CD4-positive, alpha-beta T cell treated with Interleukin-4 for 4 hours (primary cell): ENCODE data around the gene LAMC3.
"Not testable (repeated sequence)": the region's sequence is repeated elsewhere in the genome, so short reads cannot be mapped to it uniquely, and the experiment has no call there.

Experiments
- DNase-seq: peaks from one replicate; pipeline ENCODE4 v3.0.0-alpha.2; 2020

The LAMC3 gene

DNA sequence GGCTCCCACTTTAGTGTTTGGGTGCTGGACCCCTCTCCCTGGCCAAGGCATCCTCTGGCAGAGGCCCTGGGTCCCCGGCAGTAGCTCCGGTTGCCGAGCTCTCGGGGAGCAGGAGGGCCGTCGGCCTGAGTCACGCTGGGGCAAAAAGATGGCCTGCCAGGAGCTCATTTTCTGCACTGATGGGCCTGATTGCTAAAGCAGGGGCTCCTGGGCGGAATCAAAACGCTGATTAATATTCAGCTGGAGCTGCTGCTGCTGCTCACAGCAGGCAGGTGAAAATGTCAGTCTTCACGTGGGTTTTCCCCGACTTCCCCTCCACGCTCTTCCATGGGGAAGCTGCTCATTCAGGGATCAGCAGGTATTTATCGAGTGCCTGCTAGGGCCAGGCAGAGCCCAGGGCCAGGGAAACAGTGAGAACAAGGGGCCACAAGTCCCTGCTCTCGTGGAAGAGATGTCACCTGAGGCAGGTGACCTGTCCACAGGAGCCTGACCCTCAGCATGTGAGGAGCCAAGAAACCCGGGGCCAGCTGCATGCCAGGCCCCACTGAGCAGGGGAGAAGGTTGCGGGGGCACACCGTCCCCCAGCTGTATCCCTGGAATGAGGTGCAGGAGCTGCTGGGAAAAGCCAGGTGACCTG is 22.1 kb downstream of the LAMC3 start:
- DNase-seq = no peak

DNA sequence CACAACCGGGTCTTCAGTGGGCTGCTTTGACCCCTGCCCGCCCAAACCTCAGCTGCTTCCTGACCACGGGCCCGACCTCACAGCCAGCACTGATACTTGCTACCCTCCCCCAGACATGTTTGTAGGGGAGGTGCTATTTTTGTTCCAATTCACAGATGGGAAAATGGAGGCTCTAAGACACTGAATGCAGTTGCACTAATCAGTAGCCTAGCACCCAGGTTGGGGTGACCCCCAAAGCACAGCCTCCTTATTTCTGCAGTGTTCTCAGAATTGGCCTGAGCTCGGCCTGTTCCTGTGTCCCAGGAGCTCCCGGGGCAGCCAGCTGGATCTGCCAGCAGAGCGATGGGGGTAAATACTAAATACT is 22.6 kb downstream of the LAMC3 start:
- DNase-seq = no peak

DNA sequence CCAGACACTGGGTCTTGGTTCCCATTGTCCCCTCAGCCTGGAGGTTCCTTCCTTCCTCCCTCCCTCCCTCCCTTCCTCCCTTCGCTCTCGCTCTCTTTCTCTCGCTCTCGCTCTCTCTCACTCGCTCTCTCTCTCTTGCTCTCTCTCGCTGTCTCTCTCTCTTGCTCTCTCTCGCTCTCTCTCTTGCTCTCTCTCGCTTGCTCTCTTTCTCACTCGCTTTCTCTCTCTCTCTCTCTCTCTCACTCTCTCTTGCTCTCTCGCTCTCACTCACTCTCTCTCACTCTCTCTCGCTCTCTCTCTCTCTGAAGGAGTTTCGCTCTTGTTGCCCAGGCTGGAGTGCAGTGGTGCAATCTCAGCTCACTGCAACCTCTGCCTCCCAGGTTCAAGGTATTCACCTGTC is 23.4 kb downstream of the LAMC3 start:
- no peak for DNase-seq

DNA sequence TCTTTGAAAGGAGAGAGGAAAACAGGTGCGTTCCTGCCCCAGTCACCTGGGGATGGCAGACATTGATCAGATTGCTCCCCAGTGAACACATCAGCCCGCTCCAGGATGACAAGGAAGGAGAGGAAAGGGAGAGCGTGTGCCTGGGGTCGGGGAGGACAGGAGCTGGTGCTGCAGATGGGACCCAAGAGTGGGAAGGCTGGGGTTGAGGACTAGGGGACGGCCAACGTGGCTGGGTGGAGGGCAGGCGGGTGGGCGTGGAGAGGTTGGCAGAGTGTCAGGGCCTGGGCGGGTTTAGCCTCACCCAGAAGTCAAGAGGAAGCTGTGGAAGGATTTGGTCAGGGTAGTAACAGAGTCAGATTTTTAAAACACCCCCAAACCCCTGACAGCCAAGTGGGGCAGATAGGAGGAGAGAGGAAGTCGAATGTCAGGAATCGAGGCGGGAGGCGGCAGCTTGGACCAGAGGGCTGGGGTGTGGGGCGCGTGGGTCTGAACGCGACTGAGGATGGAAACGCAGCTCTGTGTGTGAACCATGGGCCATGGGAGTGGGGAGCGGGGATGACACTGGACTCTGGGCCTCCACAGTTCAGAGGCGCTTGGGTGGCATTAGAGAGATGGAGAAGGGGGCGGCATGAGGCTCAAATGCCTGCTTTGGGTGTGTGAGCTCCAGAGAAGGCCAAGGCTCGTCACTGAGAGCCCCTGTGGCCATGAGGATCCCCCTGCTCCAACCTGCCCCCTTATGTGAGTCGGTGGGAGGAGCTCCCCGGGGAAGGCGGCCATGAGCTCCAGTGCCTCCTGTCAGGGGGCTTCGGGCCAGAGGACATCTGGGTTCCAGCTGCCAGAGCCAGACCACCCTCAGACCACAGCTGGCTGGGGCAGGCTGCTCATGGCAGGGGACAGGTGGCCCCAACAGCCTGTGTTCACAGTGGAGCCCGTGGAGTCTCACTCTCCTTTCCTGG is 24.6 kb downstream of the LAMC3 start:
- no peak for DNase-seq

DNA sequence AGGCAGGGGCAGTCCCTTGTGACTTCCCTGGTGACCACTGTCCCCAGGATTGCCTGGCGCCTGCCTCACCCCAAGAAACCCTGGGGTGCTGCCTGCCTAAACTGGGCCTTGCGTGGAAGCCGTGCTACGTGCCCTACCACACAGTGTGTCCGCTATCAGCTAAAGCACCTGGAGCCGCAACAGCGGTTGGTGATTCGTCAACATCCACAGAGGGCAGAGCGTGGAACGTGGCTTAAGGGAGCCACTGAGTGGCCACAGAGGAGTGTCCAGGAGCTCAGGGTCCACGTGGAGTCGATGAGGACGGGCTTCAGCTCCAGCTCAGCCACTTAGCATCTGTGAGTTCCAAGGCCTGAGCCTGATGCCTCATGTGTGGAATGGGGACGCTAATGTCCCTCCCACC is 25.3 kb downstream of the LAMC3 start:
- no peak for DNase-seq

DNA sequence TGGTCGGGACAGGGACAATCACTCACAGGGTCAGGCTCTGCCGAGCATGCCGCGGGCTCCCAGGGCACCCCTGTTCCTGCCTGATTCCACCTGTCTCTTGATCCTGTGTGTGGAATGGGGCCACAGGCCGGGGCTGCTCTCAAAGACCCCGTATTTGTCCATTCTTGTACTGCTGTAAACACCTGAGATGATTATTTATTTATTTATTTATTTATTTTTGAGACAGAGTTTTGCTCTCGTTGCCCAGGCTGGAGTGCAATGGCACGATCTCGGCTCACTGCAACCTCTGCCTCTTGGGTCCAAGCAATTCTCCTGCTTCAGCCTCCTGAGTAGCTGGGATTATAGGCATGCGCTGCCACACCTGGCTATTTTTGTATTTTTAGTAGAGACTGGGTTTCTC is 25.8 kb downstream of the LAMC3 start:
- DNase-seq = not testable (repeated sequence)

DNA sequence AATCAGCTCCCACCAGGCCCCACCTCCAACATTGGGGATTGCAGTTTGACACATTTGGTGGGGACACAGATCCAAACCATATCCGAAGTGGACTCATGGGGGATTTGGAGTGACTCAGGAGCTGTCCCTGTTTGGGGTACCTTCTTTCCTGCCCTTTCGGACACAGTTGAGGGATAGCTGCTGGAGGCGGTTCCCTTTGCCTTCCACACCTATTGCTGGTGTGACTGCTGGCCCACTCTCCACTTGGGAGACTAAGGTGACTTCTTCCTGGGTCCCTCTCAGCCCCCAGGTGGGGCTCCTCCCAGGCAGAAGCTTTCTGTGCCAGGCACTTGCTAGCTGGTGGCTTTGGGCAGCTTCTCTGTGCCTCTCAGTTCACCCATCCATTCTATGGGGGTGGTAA is 26.6 kb downstream of the LAMC3 start:
- no peak for DNase-seq

DNA sequence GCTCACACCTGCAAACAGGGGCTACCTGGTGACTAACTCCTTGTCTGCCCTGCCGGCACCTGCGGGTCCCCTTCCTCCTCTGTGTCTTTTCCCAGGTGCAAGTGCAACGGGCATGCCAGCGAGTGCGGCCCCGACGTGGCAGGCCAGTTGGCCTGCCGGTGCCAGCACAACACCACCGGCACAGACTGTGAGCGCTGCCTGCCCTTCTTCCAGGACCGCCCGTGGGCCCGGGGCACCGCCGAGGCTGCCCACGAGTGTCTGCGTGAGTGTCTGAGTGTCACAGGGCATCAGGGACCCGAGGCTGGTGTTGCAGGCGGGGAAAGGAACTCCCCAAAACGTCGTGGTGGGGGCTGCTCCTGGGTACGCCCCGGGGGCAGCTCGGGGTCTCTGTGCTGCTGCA is 27.1 kb downstream of the LAMC3 start:
- DNase-seq = no peak

DNA sequence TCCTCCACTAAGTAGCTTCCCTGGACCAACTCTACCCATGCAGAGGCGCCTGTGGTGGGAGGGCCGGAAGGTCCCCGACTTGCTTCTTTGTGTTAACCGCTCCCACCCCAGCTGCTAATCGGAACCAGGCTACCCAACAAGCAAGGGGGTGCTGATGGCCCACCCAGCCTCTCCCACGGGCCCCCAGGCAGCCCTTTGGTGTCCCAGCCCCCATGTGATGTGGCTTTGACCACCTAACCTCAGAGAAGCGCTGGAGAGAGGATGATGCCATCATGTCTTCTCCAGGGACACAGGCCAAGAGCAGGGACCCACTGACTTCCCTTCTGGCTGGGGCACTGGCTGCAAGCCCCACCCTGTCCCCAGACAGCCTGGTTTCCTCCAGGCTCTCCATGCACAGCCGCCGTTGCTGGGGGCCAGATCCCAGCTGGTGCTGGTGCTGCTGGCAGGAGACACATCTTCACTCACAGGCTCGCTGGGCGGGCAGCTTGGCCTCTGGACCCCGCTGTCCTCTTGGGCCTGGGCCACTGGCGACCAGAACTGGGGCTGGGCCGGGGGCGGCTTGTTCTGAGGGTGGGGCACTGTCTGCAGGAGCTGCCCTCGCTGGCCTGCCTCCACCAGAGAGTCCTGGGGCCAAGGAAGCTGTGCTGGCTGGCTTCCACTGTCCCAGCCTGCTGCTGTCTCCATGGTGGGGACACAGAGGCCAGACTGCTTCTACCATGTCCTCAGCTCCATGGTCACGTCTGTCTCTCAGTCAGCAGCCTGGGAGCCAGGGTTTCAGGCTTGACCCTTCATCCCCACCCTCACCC is 27.8 kb downstream of the LAMC3 start:
- no peak for DNase-seq

DNA sequence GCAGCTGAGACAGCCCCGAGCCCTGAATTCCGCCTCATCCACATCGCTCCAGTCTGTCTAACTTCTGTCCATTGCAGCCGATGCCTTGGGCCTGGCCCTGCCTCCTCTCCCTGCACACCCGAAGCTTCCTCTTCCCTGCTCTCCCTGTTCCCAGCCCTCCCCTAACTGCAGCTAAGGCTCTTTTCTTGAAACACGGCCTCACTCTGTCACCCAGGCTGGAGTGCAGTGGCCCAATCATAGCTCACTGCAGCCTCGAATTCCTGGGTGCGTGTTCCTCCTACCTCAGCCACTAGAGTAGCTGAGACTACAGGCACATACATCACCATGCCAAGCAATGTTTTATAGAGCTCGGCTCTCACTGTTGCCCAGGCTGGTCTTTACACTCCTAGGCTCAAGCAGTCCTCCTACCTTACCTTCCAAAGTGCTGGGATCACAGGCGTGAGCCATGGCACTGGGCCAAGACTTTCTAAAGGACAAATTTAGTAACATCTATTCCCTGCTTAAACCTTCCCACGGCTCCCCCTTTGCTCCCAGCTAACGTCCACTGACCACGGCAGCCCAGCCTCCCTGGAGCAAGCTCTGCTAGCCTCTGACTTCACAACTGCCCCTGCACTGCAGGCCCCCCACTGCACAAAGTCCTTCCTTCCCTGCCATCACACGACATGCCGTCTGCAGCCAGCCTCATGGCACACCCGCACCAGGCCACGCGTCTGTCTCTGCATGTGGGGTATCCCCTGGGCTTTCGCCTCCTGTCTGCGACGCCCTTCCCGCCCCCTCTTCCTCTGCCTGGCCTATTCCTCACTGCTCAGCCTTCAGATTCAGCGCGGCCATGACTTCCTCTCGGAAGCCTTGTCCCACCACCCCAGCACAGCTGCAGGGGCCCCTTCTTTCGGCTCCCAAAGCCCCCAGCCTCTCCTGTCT is 28.6 kb downstream of the LAMC3 start:
- no peak for DNase-seq

DNA sequence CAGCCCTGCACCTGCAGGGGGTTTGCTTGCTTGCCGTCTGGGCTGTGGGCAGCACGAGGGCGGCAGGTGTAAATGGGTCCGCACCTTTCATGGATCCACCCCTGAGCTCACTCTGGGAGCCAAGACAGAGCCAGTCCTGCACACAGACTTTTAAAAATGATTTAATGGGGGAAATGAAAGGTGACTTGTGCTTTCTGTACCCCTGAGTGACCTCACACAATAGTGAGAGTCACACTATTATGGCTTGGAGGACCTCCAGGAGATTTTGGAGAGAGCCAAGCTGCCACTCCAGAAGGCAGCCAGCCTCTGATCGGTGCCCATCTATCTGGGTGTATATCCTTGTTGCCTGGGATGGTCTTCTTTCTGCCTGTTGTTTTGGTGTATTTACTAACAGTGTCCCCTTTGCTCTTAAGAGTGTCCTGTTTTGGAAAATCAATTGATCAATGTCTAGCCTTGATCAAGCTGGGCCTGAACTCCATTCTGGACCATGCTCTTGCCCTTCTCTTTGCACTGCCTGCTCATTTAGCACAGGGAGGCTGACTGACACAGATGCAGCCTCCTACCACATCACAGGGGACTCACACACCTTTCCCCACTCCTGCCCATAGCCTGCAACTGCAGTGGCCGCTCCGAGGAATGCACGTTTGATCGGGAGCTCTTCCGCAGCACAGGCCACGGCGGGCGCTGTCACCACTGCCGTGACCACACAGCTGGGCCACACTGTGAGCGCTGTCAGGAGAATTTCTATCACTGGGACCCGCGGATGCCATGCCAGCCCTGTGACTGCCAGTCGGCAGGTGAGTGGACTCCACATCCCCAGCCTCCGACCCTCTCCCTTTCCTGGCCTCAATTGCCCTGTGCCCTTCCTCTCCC is 29.5 kb downstream of the LAMC3 start:
- no peak for DNase-seq

DNA sequence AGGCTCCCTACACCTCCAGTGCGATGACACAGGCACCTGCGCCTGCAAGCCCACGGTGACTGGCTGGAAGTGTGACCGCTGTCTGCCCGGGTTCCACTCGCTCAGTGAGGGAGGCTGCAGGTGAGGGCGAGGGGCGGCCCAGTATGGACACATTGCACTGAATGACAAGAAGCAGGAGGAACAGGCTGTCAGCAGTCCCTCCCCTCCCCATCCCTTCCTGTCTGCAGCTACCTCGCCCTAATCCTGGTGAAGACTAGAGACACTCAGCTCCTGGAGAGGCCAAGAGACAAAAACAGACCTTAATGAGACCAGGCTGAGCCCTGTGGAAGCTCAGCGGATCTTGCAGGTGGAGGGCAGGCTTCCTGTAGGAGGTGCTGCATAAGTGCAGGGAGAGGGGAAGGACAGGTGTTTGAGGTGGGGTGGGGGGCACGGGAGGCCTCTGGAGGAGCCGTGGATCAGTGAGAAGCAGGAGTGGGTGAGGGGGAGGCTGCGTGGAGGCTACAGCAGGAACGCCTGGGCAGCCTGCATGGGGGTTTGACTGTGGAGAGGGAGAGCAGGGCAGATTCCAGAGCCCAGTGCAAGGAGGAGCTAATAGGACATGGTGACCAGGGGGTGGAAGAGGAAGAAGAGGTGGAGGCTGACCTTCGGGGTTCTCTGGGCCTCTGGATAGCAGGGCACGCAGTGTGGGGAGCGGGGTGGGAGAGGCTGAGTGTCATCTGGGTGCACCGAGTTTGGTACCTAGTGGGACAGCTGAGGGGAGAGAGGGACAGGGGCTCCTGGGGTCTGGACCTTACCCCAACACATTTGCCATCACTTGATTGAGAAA is 30.4 kb downstream of the LAMC3 start:
- no peak for DNase-seq

DNA sequence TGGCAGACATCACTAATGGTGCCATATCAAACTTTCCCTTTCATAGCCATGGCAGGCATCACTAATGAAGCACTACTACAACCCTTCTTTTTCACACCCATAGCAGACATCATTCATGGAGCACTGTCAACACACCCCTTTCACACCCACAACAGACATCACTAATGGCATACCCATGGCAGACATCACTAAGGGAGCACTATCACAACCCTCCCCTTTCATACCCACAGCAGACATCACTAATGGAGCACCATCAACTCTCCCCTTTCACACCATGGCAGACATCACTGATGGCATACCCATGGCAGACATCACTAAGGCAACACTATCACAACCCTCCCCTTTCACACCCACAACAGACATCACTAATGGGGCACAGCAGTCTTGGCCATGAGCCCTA is 33.7 kb downstream of the LAMC3 start:
- no peak for DNase-seq

DNA sequence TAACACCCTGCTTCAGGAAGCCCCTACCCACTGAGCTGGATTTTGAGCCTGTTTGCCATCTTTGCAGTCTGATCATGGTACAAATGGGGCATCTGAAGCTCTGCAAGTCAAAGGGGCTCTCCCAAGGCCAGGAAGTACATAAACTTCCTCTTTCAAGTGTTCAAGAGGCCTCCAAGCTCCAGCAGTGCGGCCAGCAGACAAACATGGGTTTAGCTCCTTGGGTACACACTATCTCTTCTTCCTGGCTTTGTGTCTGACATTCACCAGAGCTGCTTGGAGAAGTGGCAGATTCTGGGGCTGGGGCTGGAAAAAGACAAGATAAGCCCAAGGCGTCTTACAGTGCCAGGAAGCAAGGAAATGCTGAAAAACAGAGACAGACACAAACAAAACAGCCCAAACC is 34.1 kb downstream of the LAMC3 start:
- DNase-seq = no peak

DNA sequence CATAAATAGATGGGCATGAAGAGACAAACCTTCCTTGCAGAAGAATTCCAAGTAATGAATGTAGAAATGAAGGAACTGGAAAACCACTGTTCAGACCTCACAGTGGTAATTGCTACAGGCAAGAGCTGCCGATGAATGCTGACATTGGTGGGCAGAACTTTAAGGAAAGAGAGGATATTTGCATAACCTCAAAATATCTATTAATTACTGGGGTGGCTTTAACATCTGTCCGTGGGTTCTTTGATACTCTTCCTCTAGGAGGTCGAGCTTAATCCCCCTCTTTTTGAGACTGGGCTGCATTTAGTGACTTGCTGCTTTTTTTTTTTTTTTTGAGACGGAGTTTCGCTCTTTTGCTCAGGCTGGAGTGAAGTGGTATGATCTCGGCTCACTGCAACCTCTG is 34.7 kb downstream of the LAMC3 start:
- no peak for DNase-seq

DNA sequence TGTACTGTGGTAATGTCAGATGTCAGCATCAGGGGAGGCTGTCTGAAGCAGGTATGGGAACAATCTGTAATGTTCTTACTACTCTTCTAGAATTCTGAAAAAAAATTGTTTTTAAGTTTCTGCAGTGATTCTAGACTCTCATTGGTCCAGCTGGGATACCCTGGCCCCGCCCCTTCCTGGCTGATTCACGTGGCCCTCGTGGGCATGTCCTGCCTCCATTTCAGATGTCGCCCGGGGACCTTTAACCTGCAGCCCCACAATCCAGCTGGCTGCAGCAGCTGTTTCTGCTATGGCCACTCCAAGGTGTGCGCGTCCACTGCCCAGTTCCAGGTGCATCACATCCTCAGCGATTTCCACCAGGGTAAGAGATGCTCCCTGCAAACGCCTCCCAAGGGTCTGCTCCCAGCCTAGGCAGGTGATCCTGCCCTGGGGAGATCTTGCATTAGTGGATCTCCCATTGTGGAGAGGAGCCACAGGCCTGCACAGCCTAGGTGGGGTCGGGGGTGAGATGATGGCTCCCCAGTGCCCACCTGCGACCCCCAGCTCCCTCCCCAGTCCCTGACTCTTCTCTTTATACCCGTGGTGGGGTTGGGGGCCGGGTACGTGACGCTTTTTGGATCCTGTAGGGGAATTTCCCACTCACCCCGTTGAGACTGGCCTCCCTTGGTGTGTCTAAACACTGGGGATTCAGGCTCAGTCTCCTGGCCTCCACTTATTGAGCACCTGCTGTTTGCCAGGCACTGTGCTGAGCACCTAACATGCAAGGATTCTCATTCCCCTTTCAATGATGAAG is 36.5 kb downstream of the LAMC3 start:
- DNase-seq = no peak

DNA sequence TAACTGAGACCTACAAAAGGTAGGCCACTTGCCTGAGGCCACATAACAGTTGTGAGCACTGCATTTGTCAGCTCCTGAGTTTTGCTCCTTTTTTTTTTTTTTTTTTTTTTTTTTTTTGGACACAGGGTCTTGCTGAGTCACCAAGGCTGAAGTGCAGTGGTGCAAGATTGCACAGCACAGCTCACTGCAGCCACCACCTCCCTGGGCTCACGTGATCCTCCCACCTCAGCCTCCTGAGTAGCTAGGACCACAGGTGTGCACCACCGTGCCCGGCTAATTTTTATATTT is 37.1 kb downstream of the LAMC3 start:
- no peak for DNase-seq

DNA sequence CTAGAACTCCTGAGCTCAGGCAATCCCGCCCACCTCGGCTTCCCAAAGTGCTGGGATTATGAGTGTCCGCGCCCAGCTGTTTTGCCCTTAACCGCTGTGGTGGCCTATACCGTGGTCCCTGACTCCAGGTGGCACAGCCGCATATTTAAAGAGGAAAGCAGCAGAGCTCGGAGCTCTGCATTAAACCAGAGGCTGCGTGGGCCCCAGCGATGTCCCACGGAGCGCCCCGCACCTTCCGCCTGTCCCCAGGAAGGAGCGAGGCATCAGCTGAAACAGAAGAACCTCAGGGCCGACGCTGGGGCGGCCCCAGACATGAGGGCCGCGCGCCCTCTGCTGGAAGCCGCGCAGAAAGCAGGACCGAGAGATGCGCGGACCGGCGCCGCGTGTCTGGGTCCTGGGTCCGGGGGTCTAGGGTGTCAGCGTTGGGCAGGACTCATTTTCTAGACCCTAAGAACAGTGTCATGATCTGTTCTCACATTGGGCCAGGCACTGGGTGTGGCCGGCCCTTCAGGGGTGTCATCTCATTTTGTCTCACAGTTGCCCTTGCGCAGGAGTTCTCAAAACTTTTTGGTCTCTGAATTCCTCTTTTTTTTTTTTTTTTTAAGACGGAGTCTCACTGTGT is 37.7 kb downstream of the LAMC3 start:
- peak; percentile 42 for DNase-seq

DNA sequence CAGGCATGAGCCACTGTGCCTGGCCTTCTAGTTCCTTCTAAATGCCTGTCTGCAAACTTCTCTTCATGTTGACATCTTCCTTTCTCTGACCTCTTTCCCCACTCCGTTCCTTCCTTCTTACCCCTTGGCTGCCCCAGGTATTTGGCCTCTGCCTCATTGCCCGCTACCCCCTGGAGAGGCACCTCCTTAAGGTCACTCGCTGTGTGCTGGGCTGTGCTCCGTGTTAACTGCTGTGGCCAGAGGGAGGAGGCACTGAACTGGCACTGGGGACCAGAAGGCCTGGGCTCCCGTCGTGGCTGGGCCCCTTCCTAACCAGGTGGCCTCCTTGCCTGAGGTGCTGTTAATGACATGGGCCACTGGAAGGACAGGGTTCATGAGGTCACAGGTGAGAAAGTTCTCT is 39.4 kb downstream of the LAMC3 start:
- no peak for DNase-seq

DNA sequence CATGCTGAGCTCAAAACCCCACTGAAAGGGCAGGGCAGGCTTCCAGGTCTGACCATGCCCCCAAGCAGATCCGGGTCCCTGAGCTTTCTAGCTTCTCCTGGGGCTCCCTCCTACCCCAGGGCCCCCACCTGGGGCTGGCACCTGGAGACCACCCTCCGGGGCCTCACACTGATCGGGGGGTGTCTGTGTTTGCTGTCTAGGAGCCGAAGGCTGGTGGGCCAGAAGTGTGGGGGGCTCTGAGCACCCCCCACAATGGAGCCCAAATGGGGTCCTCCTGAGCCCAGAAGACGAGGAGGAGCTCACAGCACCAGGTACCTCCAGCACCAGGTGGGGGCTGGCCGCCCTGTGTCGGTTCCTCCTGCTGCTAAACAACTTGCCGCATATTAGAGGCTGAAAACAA is 39.8 kb downstream of the LAMC3 start:
- DNase-seq = no peak
